ENCODE data around the gene APBB2. TPM values are rescaled to one million over a fixed set of nuclear protein-coding genes. Genes with fewer than 3 reads are reported as not detected.

APBB2 gene
- total and polyA plus RNA-seq, 8 donors, result 42.5 to 94.8 (median 53.8) TPM

- no peaks in the 10 kb centered on the region for H3K36me3 ChIP-seq
- TF ChIP-seq, protein P1, sequence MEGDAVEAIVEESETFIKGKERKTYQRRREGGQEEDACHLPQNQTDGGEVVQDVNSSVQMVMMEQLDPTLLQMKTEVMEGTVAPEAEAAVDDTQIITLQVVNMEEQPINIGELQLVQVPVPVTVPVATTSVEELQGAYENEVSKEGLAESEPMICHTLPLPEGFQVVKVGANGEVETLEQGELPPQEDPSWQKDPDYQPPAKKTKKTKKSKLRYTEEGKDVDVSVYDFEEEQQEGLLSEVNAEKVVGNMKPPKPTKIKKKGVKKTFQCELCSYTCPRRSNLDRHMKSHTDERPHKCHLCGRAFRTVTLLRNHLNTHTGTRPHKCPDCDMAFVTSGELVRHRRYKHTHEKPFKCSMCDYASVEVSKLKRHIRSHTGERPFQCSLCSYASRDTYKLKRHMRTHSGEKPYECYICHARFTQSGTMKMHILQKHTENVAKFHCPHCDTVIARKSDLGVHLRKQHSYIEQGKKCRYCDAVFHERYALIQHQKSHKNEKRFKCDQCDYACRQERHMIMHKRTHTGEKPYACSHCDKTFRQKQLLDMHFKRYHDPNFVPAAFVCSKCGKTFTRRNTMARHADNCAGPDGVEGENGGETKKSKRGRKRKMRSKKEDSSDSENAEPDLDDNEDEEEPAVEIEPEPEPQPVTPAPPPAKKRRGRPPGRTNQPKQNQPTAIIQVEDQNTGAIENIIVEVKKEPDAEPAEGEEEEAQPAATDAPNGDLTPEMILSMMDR (IDR thresholded peaks at IDR 0.05), result no peak
- H3K9me3 ChIP-seq, result peaks cover 6 to 15% of the 10 kb centered on the region in 2 donors
- intact Hi-C loops (cut with DNase I), result no loop called here
- no peak for DNase-seq
- no peak overlapping the region for H3K4me3 ChIP-seq
- H3K27ac ChIP-seq, result no peak overlapping the region
- ATAC-seq, result no peak
- H3K4me1 ChIP-seq, result peaks cover 0 to 3% of the 10 kb centered on the region in 2 donors
- no peaks in the 10 kb centered on the region for H3K27me3 ChIP-seq
Measured at GRCh38 chr4:41081847-41082246, 132.5 kb downstream of the APBB2 start.

DNA sequence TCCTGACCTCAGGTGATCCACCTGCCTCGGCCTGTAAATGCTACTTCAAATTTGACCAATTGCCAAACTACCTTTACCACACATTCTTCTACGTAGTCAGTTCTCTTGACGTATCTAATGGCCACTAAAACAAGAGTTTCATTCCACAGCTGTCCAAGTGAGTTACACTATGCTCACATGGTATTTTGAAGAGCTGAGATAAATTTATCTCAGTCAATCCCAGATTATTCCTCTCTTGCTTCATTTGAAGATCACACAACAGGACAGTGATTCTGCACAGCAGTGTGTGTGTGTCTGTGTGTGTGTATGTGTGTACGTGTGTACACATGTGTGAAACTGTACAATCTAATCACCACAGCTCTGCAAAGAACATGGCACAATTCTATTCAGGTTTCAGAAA, 133.4 kb downstream of the APBB2 start:
- Histone ChIP-seq H3K4me1 (peaks cover 0 to 3% of the 10 kb centered on the region in 2 donors), H3K36me3 (no peaks in the 10 kb centered on the region), H3K9me3 (peaks cover 3 to 8% of the 10 kb centered on the region in 2 donors), H3K27me3 (no peaks in the 10 kb centered on the region), H3K4me3 (no peak overlapping the region), H3K27ac (no peak overlapping the region)
- intact Hi-C loops (cut with DNase I), result no loop called here
- TF ChIP-seq, protein P1 (IDR thresholded peaks at IDR 0.05), result no peak
- ATAC-seq, result peak; percentile 43
- no peak for DNase-seq

DNA sequence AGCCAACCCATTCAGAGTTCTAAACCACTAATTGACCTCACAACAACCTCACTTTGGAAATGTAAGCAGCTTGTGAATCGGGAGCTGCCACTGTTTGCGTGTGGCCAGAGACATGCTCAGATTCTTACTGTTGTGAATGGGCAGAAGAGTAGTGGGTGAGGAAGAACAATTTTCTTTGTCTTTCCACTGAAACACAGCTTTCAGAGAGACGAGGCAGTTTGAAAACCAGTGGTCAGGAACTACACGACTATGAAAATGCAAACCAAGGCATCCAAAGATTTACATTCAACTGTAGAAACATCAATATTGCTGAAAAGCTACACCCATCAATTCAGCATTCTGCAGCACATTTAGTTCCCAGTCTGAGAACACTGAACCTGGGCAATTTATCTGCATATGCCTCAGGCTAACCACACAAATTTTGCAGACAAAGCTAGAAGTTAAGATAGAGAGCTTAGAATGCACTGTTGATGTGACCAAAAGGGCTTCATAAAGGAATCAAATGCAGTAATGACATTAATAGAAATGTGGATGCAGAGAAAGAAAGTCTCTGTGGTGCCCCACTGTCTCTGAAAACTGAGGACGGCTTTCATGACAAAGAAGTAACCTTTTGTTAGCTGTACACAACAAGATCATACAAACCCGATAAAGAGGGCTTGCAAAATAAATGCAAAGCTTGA, 134.3 kb downstream of the APBB2 start:
- TF ChIP-seq, protein P1 (IDR thresholded peaks at IDR 0.05), result no peak
- peaks cover 0 to 3% of the 10 kb centered on the region in 2 donors for H3K9me3 ChIP-seq
- no peak overlapping the region for H3K27ac ChIP-seq
- no peak for ATAC-seq
- DNase-seq, result no peak
- H3K36me3 ChIP-seq, result no peaks in the 10 kb centered on the region
- peaks cover 0 to 3% of the 10 kb centered on the region in 2 donors for H3K4me1 ChIP-seq
- H3K27me3 ChIP-seq, result no peaks in the 10 kb centered on the region
- H3K4me3 ChIP-seq, result no peak overlapping the region
- intact Hi-C loops (cut with DNase I), result no loop called here

DNA sequence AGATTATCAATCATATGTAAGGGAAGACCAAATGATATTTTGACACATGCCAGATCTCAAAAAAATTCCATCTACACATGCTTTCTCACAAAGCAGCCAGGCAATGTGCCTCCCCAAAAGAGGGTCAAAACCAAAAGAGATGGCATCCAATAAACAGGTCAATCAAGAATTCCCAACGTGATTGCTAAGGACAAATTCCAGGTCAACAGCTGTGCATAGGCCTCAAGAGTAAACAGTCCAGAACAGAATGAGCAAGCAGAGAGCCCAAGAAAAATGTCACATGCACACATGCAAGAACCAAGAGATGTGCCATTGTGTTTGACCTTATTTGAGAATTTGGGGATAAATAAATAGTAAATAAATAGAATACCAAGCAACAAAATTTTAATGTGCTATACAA, 136.7 kb downstream of the APBB2 start:
- H3K9me3 ChIP-seq, result no peaks in the 10 kb centered on the region
- DNase-seq (no peak), ATAC-seq (peak; percentile 33)
- H3K36me3 ChIP-seq, result no peaks in the 10 kb centered on the region
- no peaks in the 10 kb centered on the region for H3K27me3 ChIP-seq
- intact Hi-C loops (cut with DNase I), result no loop called here
- TF ChIP-seq, protein P1 (IDR thresholded peaks at IDR 0.05), result no peak
- H3K4me1 ChIP-seq, result peaks cover 0 to 5% of the 10 kb centered on the region in 2 donors
- H3K4me3 ChIP-seq, result no peak overlapping the region
- H3K27ac ChIP-seq, result no peak overlapping the region

DNA sequence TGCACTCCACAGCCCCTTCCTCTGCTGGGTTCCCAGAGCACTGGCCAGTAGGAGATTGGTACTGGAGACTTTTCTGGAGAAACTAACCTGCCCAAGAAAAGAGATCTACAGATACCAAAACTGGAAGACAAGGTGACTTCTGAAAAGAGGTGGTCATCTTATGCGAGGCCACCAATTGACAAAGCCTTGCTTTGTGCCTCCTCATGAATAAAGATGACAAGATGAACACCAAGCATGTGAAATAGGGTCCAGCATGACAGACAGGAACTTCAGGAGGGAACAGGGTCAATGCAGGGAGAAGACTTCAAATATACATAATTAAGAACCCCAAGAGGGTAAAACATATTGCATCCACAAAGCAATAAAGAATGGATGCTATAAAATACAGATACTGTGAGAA, 137.9 kb downstream of the APBB2 start:
- H3K4me1 ChIP-seq, result peaks cover 6 to 15% of the 10 kb centered on the region in 2 donors
- TF ChIP-seq, protein P1 (IDR thresholded peaks at IDR 0.05), result no peak
- ATAC-seq (no peak), DNase-seq (no peak)
- no peak overlapping the region for H3K27ac ChIP-seq
- no peak overlapping the region for H3K4me3 ChIP-seq
- no peaks in the 10 kb centered on the region for H3K27me3 ChIP-seq
- no peaks in the 10 kb centered on the region for H3K36me3 ChIP-seq
- intact Hi-C loops (cut with DNase I), result no loop called here
- H3K9me3 ChIP-seq, result no peaks in the 10 kb centered on the region
